Aorta (tissue), 5 donors: ENCODE measurements around the gene SLC4A5. TPM values are rescaled to one million over a fixed set of nuclear protein-coding genes. Genes with fewer than 3 reads are reported as not detected.
A peak's percentile ranks its signal among the peaks of the same experiment; 100 is the strongest.
"Not testable (repeated sequence)": the region's sequence is repeated elsewhere in the genome, so short reads cannot be mapped to it uniquely, and the experiment has no call there.

Experiments used
- ATAC-seq: fragments of 200-7000 bp; cut with Tn5 transposase; one replicate; pipeline ENCODE4 v1.9.1; 2022; ENCODE audit warnings: moderate library complexity; ENCODE audit not compliant: low FRiP score
- DNase-seq, 2 donors: peaks; one replicate each; pipeline ENCODE4 v3.0.0-alpha.2; 2020
- H3K27ac ChIP-seq, 2 donors: one replicate each; pipeline ENCODE4 v1.5.1; 2013; ENCODE audit warnings: low read length in 2 of 2, mild to moderate bottlenecking in 2 of 2, moderate library complexity in 2 of 2, control low read depth in 1 of 2, inconsistent platforms in 1 of 2, low read depth in 1 of 2
- H3K27me3 ChIP-seq, 2 donors: one replicate each; pipeline ENCODE4 v1.6.1; 2013; ENCODE audit warnings: control low read depth in 1 of 2, low read length in 1 of 2, mild to moderate bottlenecking in 1 of 2, moderate library complexity in 1 of 2; ENCODE audit not compliant: insufficient read depth in 2 of 2, control insufficient read depth in 1 of 2
- H3K36me3 ChIP-seq, 2 donors: one replicate each; pipeline ENCODE4 v1.6.1; 2013; ENCODE audit warnings: control low read depth in 1 of 2, low read length in 1 of 2, mild to moderate bottlenecking in 1 of 2; ENCODE audit not compliant: insufficient read depth in 2 of 2, control insufficient read depth in 1 of 2
- H3K4me1 ChIP-seq, 2 donors: one replicate each; pipeline ENCODE4 v1.6.1; 2013; ENCODE audit warnings: low read length in 2 of 2, control low read depth in 1 of 2, mild to moderate bottlenecking in 1 of 2, moderate library complexity in 1 of 2; ENCODE audit not compliant: insufficient read depth in 2 of 2, control insufficient read depth in 1 of 2
- H3K4me3 ChIP-seq, 2 donors: one replicate each; pipeline ENCODE4 v1.5.1; 2013; ENCODE audit warnings: low read length in 2 of 2, control low read depth in 1 of 2, mild to moderate bottlenecking in 1 of 2
- H3K9me3 ChIP-seq: one replicate; pipeline ENCODE4 v1.6.1; 2013; ENCODE audit warnings: mild to moderate bottlenecking, low read length; ENCODE audit not compliant: control insufficient read depth
- WGBS, 2 donors: extraction: QIAGEN DNeasy Blood & Tissue Kit; methylation state at CpG; one replicate each; pipeline ENCODE4 v1.1.7; 2013; 5-methylcytosine and 5-hydroxymethylcytosine counted together
- intact Hi-C, 2 donors: fragments of 100-400 bp; cut with DNase I; formaldehyde crosslinking; loops; one replicate each; pipeline versions ENCODE4 v1.14.2 to v1.15.0; 2022
- polyA plus RNA-seq, 2 donors: library from polyadenylated mRNA; stranded (reverse); fragments of 200-250 nt; gene quantifications; one replicate each; pipeline ENCODE4 v1.2.3, GENCODE V29; 2013
- total RNA-seq, 2 donors: library from RNA; stranded (reverse); fragmentation: NEBNext Ultra II Directional; extraction: Animal tissue kit (Norgen Biotek cat#: 25700); gene quantifications; one replicate each; pipeline ENCODE4 v1.2.1, GENCODE V29; 2021
- donor health status: healthy with polysubstance abuse.
- donor health status: Bipolar disorder and iron deficiency.
- donor health status: DM: no; HTN: no; CAD: no.
- donor health status: DM: no; HTN: no; CAD: no.
- donor health status: DM: yes; HTN: yes; CAD: no.

The SLC4A5 gene
- total and polyA plus RNA-seq, 4 donors, result 1.6 to 7.3 (median 6.2) TPM; not detected in 1

- no peaks in the 10 kb centered on the region for H3K36me3 ChIP-seq
- ATAC-seq, result no peak
- no peak for DNase-seq
- no peak overlapping the region for H3K27ac ChIP-seq
- no peak overlapping the region for H3K4me3 ChIP-seq
- H3K4me1 ChIP-seq, result no peaks in the 10 kb centered on the region
- 73 to 74% methylated on average over 4 of the region's 4 CpGs for WGBS, 2 donors
- no peaks in the 10 kb centered on the region for H3K27me3 ChIP-seq
- no peaks in the 10 kb centered on the region for H3K9me3 ChIP-seq
- intact Hi-C loops, result loop anchor here in 1 of 2 donors (5.0 kb wide), 2 partner anchors 50 to 55 kb away; partner anchors contain the start of gene BOLA3
Observed at GRCh38 chr2:74197049-74197448, 146.2 kb downstream of the SLC4A5 start.

GRCh38 chr2:74194799-74195198, 148.4 kb downstream of the SLC4A5 start:
- H3K4me3 ChIP-seq, result no peak overlapping the region
- no peaks in the 10 kb centered on the region for H3K9me3 ChIP-seq
- H3K27ac ChIP-seq, result no peak overlapping the region
- H3K27me3 ChIP-seq, result no peaks in the 10 kb centered on the region
- DNase-seq (no peak), ATAC-seq (no peak)
- WGBS, 2 donors, result 87 to 100% methylated on average over 1 of the region's 1 CpG
- no peaks in the 10 kb centered on the region for H3K4me1 ChIP-seq
- no peaks in the 10 kb centered on the region for H3K36me3 ChIP-seq
- intact Hi-C loops, result loop anchor here in 1 of 2 donors (5.0 kb wide), 2 partner anchors 47 to 58 kb away; partner anchors contain the start of gene BOLA3

- no peaks in the 10 kb centered on the region for H3K4me1 ChIP-seq
- no peaks in the 10 kb centered on the region for H3K9me3 ChIP-seq
- intact Hi-C loops, result no loop called here
- H3K27ac ChIP-seq, result no peak overlapping the region
- DNase-seq (no peak), ATAC-seq (no peak)
- WGBS, 2 donors, result 69 to 74% methylated on average over 6 of the region's 6 CpGs
- no peaks in the 10 kb centered on the region for H3K27me3 ChIP-seq
- no peak overlapping the region for H3K4me3 ChIP-seq
- H3K36me3 ChIP-seq, result no peaks in the 10 kb centered on the region
Observed at GRCh38 chr2:74191596-74192380, 151.4 kb downstream of the SLC4A5 start.

- Histone ChIP-seq H3K27ac (no peak overlapping the region), H3K36me3 (no peaks in the 10 kb centered on the region), H3K27me3 (no peaks in the 10 kb centered on the region), H3K4me3 (no peak overlapping the region), H3K4me1 (no peaks in the 10 kb centered on the region), H3K9me3 (no peaks in the 10 kb centered on the region)
- DNase-seq (no peak), ATAC-seq (no peak)
- intact Hi-C loops, result no loop called here
- 96% methylated on average over 3 of the region's 3 CpGs for WGBS, 2 donors
Observed at GRCh38 chr2:74188696-74189095, 154.5 kb downstream of the SLC4A5 start.

- DNase-seq, result no peak
- Histone ChIP-seq H3K4me1 (no peaks in the 10 kb centered on the region), H3K4me3 (no peak overlapping the region), H3K27ac (no peak overlapping the region), H3K27me3 (no peaks in the 10 kb centered on the region), H3K9me3 (no peaks in the 10 kb centered on the region), H3K36me3 (no peaks in the 10 kb centered on the region)
- no peak for ATAC-seq
- WGBS, 2 donors, result 86 to 89% methylated on average over 6 of the region's 6 CpGs
- intact Hi-C loops, result no loop called here
Observed at GRCh38 chr2:74188018-74188601, 155.1 kb downstream of the SLC4A5 start.

- H3K9me3 ChIP-seq, H3K27me3 ChIP-seq, ATAC-seq, intact Hi-C loops, H3K36me3 ChIP-seq, DNase-seq, H3K4me1 ChIP-seq, H3K4me3 ChIP-seq, H3K27ac ChIP-seq: not testable (repeated sequence)
- WGBS, 2 donors, result 93 to 96% methylated on average over 15 of the region's 15 CpGs
Observed at GRCh38 chr2:74186706-74187105, 156.5 kb downstream of the SLC4A5 start.

GRCh38 chr2:74186038-74186437, 157.2 kb downstream of the SLC4A5 start:
- Histone ChIP-seq H3K9me3 (no peaks in the 10 kb centered on the region), H3K27me3 (no peaks in the 10 kb centered on the region), H3K27ac (no peak overlapping the region), H3K4me1 (no peaks in the 10 kb centered on the region), H3K4me3 (no peak overlapping the region), H3K36me3 (no peaks in the 10 kb centered on the region)
- intact Hi-C loops, result no loop called here
- WGBS, 2 donors, result 90 to 91% methylated on average over 9 of the region's 9 CpGs
- ATAC-seq (no peak), DNase-seq (peak in 1 of 2 donors; percentile 73)

- 85 to 87% methylated on average over 2 of the region's 2 CpGs for WGBS, 2 donors
- Histone ChIP-seq H3K9me3 (no peaks in the 10 kb centered on the region), H3K36me3 (no peaks in the 10 kb centered on the region), H3K27me3 (no peaks in the 10 kb centered on the region), H3K4me3 (no peak overlapping the region), H3K27ac (no peak overlapping the region), H3K4me1 (no peaks in the 10 kb centered on the region)
- ATAC-seq (no peak), DNase-seq (no peak)
- intact Hi-C loops, result no loop called here
Observed at GRCh38 chr2:74183878-74184277, 159.3 kb downstream of the SLC4A5 start.

GRCh38 chr2:74181739-74182138, 161.5 kb downstream of the SLC4A5 start:
- no peak for ATAC-seq
- intact Hi-C loops, result no loop called here

More at GRCh38 chr2:74181739-74182138, 161.5 kb downstream of the SLC4A5 start:
- no peaks in the 10 kb centered on the region for H3K36me3 ChIP-seq
- H3K4me1 ChIP-seq, result no peaks in the 10 kb centered on the region
- H3K4me3 ChIP-seq, result no peak overlapping the region
- no peaks in the 10 kb centered on the region for H3K27me3 ChIP-seq
- H3K27ac ChIP-seq, result no peak overlapping the region
- H3K9me3 ChIP-seq, result no peaks in the 10 kb centered on the region
- peak in 1 of 2 donors; percentile 70 for DNase-seq
- WGBS, 2 donors, result 48 to 53% methylated on average over 7 of the region's 7 CpGs
